ENCODE results near the gene TCFL5.
A peak's percentile ranks its signal among the peaks of the same experiment; 100 is the strongest.

The TCFL5 gene

GRCh38 chr20:62799036-62799435 lies 62.6 kb downstream of the TCFL5 start:
- Histone ChIP-seq H3K4me2 (no peak overlapping the region), H3K4me3 (IDR thresholded peaks at IDR 0.05; ENCODE audit: insufficient read depth, low read depth, low read length) (no peak overlapping the region), H3K27me3 (ENCODE audit: insufficient read depth, low read depth) (no peaks in the 10 kb centered on the region), H3K27ac (no peak overlapping the region), H3K4me1 (ENCODE audit: low read depth, poor library complexity, severe bottlenecking) (peaks cover 14% of the 10 kb centered on the region), H3K36me3 (ENCODE audit: insufficient read depth) (peaks cover 7% of the 10 kb centered on the region; the same call in 1 of the 2 replicates), H3K9ac (no peak overlapping the region), H4K20me1 (ENCODE audit: insufficient read depth) (no peaks in the 10 kb centered on the region), H2AFZ (ENCODE audit: low read depth) (no peak overlapping the region), H3K79me2 (ENCODE audit: insufficient read depth, low read depth) (no peaks in the 10 kb centered on the region)
- TF ChIP-seq CTCF (conservative IDR thresholded peaks at IDR 0.05; ENCODE audit: low read depth, low read length) = no peak

GRCh38 chr20:62797671-62798532 lies 63.7 kb downstream of the TCFL5 start:
- Histone ChIP-seq H3K9ac (no peak overlapping the region), H3K4me2 (no peak overlapping the region; the same call in 1 of the 2 replicates), H3K4me1 (ENCODE audit: low read depth, poor library complexity, severe bottlenecking) (peaks cover 22% of the 10 kb centered on the region), H3K79me2 (ENCODE audit: insufficient read depth, low read depth) (no peaks in the 10 kb centered on the region), H2AFZ (ENCODE audit: low read depth) (no peak overlapping the region), H3K4me3 (IDR thresholded peaks at IDR 0.05; ENCODE audit: insufficient read depth, low read depth, low read length) (no peak overlapping the region), H4K20me1 (ENCODE audit: insufficient read depth) (no peaks in the 10 kb centered on the region), H3K27me3 (ENCODE audit: insufficient read depth, low read depth) (no peaks in the 10 kb centered on the region), H3K27ac (no peak overlapping the region), H3K36me3 (ENCODE audit: insufficient read depth) (peaks cover 7% of the 10 kb centered on the region; the same call in 1 of the 2 replicates)
- TF ChIP-seq CTCF (conservative IDR thresholded peaks at IDR 0.05; ENCODE audit: low read depth, low read length) = no peak

- H3K4me1 ChIP-seq (ENCODE audit: low read depth, poor library complexity, severe bottlenecking) = peaks cover 28% of the 10 kb centered on the region
- no peaks in the 10 kb centered on the region for H3K79me2 ChIP-seq (ENCODE audit: insufficient read depth, low read depth)
- no peak overlapping the region for H3K27ac ChIP-seq
- peak overlapping the region; percentile 25; the same call in 1 of the 2 replicates for H3K4me2 ChIP-seq
- H3K9ac ChIP-seq = no peak overlapping the region; the same call in 1 of the 2 replicates
- H2AFZ ChIP-seq (ENCODE audit: low read depth) = no peak overlapping the region; the same call in 1 of the 2 replicates
- peaks cover 8% of the 10 kb centered on the region; the same call in 1 of the 2 replicates for H3K27me3 ChIP-seq (ENCODE audit: insufficient read depth, low read depth)
- peaks cover 7% of the 10 kb centered on the region; the same call in 1 of the 2 replicates for H3K36me3 ChIP-seq (ENCODE audit: insufficient read depth)
- H4K20me1 ChIP-seq (ENCODE audit: insufficient read depth) = no peaks in the 10 kb centered on the region
- H3K4me3 ChIP-seq (IDR thresholded peaks at IDR 0.05; ENCODE audit: insufficient read depth, low read depth, low read length) = no peak overlapping the region
- TF ChIP-seq CTCF (conservative IDR thresholded peaks at IDR 0.05; ENCODE audit: low read depth, low read length) = no peak
Measured at GRCh38 chr20:62796699-62797491, 64.7 kb downstream of the TCFL5 start.

- H3K79me2 ChIP-seq (ENCODE audit: insufficient read depth, low read depth) = no peaks in the 10 kb centered on the region
- peaks cover 14% of the 10 kb centered on the region for H3K27me3 ChIP-seq (ENCODE audit: insufficient read depth, low read depth)
- H3K9ac ChIP-seq = peak overlapping the region; percentile 82
- peak overlapping the region; percentile 59 for H3K27ac ChIP-seq
- H2AFZ ChIP-seq (ENCODE audit: low read depth) = peak overlapping the region; percentile 90
- peaks cover 7% of the 10 kb centered on the region; the same call in 1 of the 2 replicates for H3K36me3 ChIP-seq (ENCODE audit: insufficient read depth)
- H3K4me1 ChIP-seq (ENCODE audit: low read depth, poor library complexity, severe bottlenecking) = peaks cover 28% of the 10 kb centered on the region
- H3K4me2 ChIP-seq = peak overlapping the region; percentile 97
- no peak for TF ChIP-seq CTCF (conservative IDR thresholded peaks at IDR 0.05; ENCODE audit: low read depth, low read length)
- H3K4me3 ChIP-seq (IDR thresholded peaks at IDR 0.05; ENCODE audit: insufficient read depth, low read depth, low read length) = no peak overlapping the region
- H4K20me1 ChIP-seq (ENCODE audit: insufficient read depth) = no peaks in the 10 kb centered on the region
Measured at GRCh38 chr20:62795023-62795761, 66.4 kb downstream of the TCFL5 start.
